Activated T-helper 1 cell treated with anti-CD3 and anti-CD28 coated beads, Interleukin-12 subunit alpha, Interleukin-12 subunit beta, Interleukin-2, Interleukin-4 antibody, amounts not matched to agents 30 ng/mL and 10 ng/mL and 1 ng/mL, durations not matched to agents 14 hours and 24 hours and 36 hours (primary cell): ENCODE data around the gene GID4. TPM values are rescaled to one million over a fixed set of nuclear protein-coding genes. Genes with fewer than 3 reads are reported as not detected.

Source experiments
- DNase-seq: peaks from one replicate; pipeline ENCODE4 v3.0.0; 2021; ENCODE audit warnings: low spot score
- H3K27ac Mint-ChIP-seq: one replicate; pipeline ENCODE4 v1.8.0; 2021; ENCODE audit warnings: mild to moderate bottlenecking, mixed read lengths
- H3K27me3 Mint-ChIP-seq: one replicate; pipeline ENCODE4 v1.8.0; 2022; ENCODE audit warnings: mild to moderate bottlenecking, moderate library complexity, mixed read lengths; ENCODE audit not compliant: insufficient read depth
- H3K36me3 Mint-ChIP-seq: one replicate; pipeline ENCODE4 v1.8.0; 2021; ENCODE audit warnings: low read depth, mixed read lengths
- H3K4me1 Mint-ChIP-seq: one replicate; pipeline ENCODE4 v1.8.0; 2021; ENCODE audit warnings: low read depth, mixed read lengths
- H3K4me3 Mint-ChIP-seq: one replicate; pipeline ENCODE4 v1.8.0; 2021; ENCODE audit warnings: mild to moderate bottlenecking, moderate library complexity, mixed read lengths
- H3K9me3 Mint-ChIP-seq: one replicate; pipeline ENCODE4 v1.8.0; 2021; ENCODE audit warnings: mixed read lengths
- intact Hi-C: fragments of 100-400 bp; cut with micrococcal nuclease; formaldehyde crosslinking; loops from one replicate; pipeline ENCODE4 v1.15.1; 2024
- total RNA-seq: library from RNA; stranded (reverse); gene quantifications from 2 replicates; pipeline ENCODE4 v1.2.3, GENCODE V29; 2022

The GID4 gene
- total RNA-seq, 1 donor from 2014 or later, result 9.6 TPM

- Mint-ChIP-seq H3K4me1 (no peaks in the 10 kb centered on the region), H3K27ac (no peak overlapping the region), H3K4me3 (no peak overlapping the region), H3K27me3 (no peaks in the 10 kb centered on the region), H3K36me3 (peaks cover 12% of the 10 kb centered on the region), H3K9me3 (no peaks in the 10 kb centered on the region)
- no peak for DNase-seq
- intact Hi-C loops, result no loop called here
Measured at GRCh38 chr17:18102640-18103039, 63.4 kb downstream of the GID4 start.

- Mint-ChIP-seq H3K4me1 (no peaks in the 10 kb centered on the region), H3K27me3 (no peaks in the 10 kb centered on the region), H3K36me3 (peaks cover 10% of the 10 kb centered on the region), H3K27ac (no peak overlapping the region), H3K4me3 (no peak overlapping the region), H3K9me3 (no peaks in the 10 kb centered on the region)
- DNase-seq, result no peak
- intact Hi-C loops, result no loop called here
Measured at GRCh38 chr17:18105027-18105426, 65.8 kb downstream of the GID4 start.

- intact Hi-C loops, result no loop called here
- H3K36me3 Mint-ChIP-seq, result peaks cover 10% of the 10 kb centered on the region
- no peak overlapping the region for H3K27ac Mint-ChIP-seq
- H3K4me3 Mint-ChIP-seq, result no peak overlapping the region
- H3K9me3 Mint-ChIP-seq, result no peaks in the 10 kb centered on the region
- no peak for DNase-seq
- H3K27me3 Mint-ChIP-seq, result no peaks in the 10 kb centered on the region
- H3K4me1 Mint-ChIP-seq, result no peaks in the 10 kb centered on the region
Measured at GRCh38 chr17:18105595-18105994, 66.4 kb downstream of the GID4 start.

- peaks cover 10% of the 10 kb centered on the region for H3K36me3 Mint-ChIP-seq
- intact Hi-C loops, result no loop called here
- no peaks in the 10 kb centered on the region for H3K4me1 Mint-ChIP-seq
- H3K27ac Mint-ChIP-seq, result no peak overlapping the region
- no peak for DNase-seq
- no peaks in the 10 kb centered on the region for H3K9me3 Mint-ChIP-seq
- H3K4me3 Mint-ChIP-seq, result no peak overlapping the region
- H3K27me3 Mint-ChIP-seq, result no peaks in the 10 kb centered on the region
Measured at GRCh38 chr17:18106211-18106610, 67.0 kb downstream of the GID4 start.

GRCh38 chr17:18107061-18107790 lies 68.0 kb downstream of the GID4 start:
- no peaks in the 10 kb centered on the region for H3K9me3 Mint-ChIP-seq
- H3K27ac Mint-ChIP-seq, result no peak overlapping the region
- no peak overlapping the region for H3K4me3 Mint-ChIP-seq
- intact Hi-C loops, result no loop called here
- H3K4me1 Mint-ChIP-seq, result no peaks in the 10 kb centered on the region
- no peak for DNase-seq
- H3K36me3 Mint-ChIP-seq, result peaks cover 7% of the 10 kb centered on the region
- no peaks in the 10 kb centered on the region for H3K27me3 Mint-ChIP-seq

GRCh38 chr17:18107971-18108370 lies 68.8 kb downstream of the GID4 start:
- Mint-ChIP-seq H3K4me3 (no peak overlapping the region), H3K9me3 (no peaks in the 10 kb centered on the region), H3K27me3 (no peaks in the 10 kb centered on the region), H3K4me1 (no peaks in the 10 kb centered on the region), H3K27ac (no peak overlapping the region), H3K36me3 (peaks cover 7% of the 10 kb centered on the region)
- no peak for DNase-seq
- intact Hi-C loops, result no loop called here

GRCh38 chr17:18108401-18109312 lies 69.4 kb downstream of the GID4 start, which contains the start of gene MYO15A:
TSS of gene MYO15A (plus strand) at chr17:18108756. CDS start at chr17:18118801, 10,045 bp downstream.
- Mint-ChIP-seq H3K4me1 (no peaks in the 10 kb centered on the region), H3K4me3 (no peak within 1 kb of the TSS), H3K9me3 (no peaks in the 10 kb centered on the region), H3K27ac (no peak within 1 kb of the TSS), H3K27me3 (no peaks in the 10 kb centered on the region), H3K36me3 (peaks cover 7% of the 10 kb centered on the region)
- intact Hi-C loops, result no loop called here
- DNase-seq, result no peak

GRCh38 chr17:18109935-18110485 lies 70.8 kb downstream of the GID4 start:
- Mint-ChIP-seq H3K27ac (no peak overlapping the region), H3K9me3 (no peaks in the 10 kb centered on the region), H3K4me3 (no peak overlapping the region), H3K4me1 (no peaks in the 10 kb centered on the region), H3K27me3 (no peaks in the 10 kb centered on the region), H3K36me3 (peaks cover 5% of the 10 kb centered on the region)
- DNase-seq, result no peak
- intact Hi-C loops, result no loop called here

GRCh38 chr17:18110636-18111145 lies 71.5 kb downstream of the GID4 start:
- H3K4me1 Mint-ChIP-seq, result no peaks in the 10 kb centered on the region
- H3K9me3 Mint-ChIP-seq, result no peaks in the 10 kb centered on the region
- peaks cover 5% of the 10 kb centered on the region for H3K36me3 Mint-ChIP-seq
- H3K4me3 Mint-ChIP-seq, result no peak overlapping the region
- intact Hi-C loops, result no loop called here
- no peak for DNase-seq
- no peak overlapping the region for H3K27ac Mint-ChIP-seq
- no peaks in the 10 kb centered on the region for H3K27me3 Mint-ChIP-seq

GRCh38 chr17:18111330-18111971 lies 72.2 kb downstream of the GID4 start:
- peaks cover 5% of the 10 kb centered on the region for H3K36me3 Mint-ChIP-seq
- DNase-seq, result no peak
- intact Hi-C loops, result no loop called here
- no peaks in the 10 kb centered on the region for H3K9me3 Mint-ChIP-seq
- H3K27ac Mint-ChIP-seq, result no peak overlapping the region
- H3K4me3 Mint-ChIP-seq, result no peak overlapping the region
- no peaks in the 10 kb centered on the region for H3K27me3 Mint-ChIP-seq
- no peaks in the 10 kb centered on the region for H3K4me1 Mint-ChIP-seq

GRCh38 chr17:18115517-18115916 lies 76.3 kb downstream of the GID4 start:
- H3K4me1 Mint-ChIP-seq, result no peaks in the 10 kb centered on the region
- peaks cover 6% of the 10 kb centered on the region for H3K9me3 Mint-ChIP-seq

GRCh38 chr17:18116078-18116477 lies 76.9 kb downstream of the GID4 start:
- Mint-ChIP-seq H3K36me3 (no peaks in the 10 kb centered on the region), H3K9me3 (peaks cover 6% of the 10 kb centered on the region), H3K4me1 (no peaks in the 10 kb centered on the region), H3K27me3 (peaks cover 2% of the 10 kb centered on the region), H3K4me3 (no peak overlapping the region), H3K27ac (no peak overlapping the region)
- DNase-seq, result no peak
- intact Hi-C loops, result no loop called here

More at GRCh38 chr17:18115517-18115916, 76.3 kb downstream of the GID4 start:
- Mint-ChIP-seq H3K4me3 (no peak overlapping the region), H3K36me3 (no peaks in the 10 kb centered on the region), H3K27me3 (peaks cover 2% of the 10 kb centered on the region), H3K27ac (no peak overlapping the region)
- DNase-seq, result no peak
- intact Hi-C loops, result no loop called here
